Astrocyte (in vitro differentiated cells and primary cell): Measurements from ENCODE around the gene COX19. TPM values are rescaled to one million over a fixed set of nuclear protein-coding genes. Genes with fewer than 3 reads are reported as not detected.

Source experiments
- DNase-seq: peaks from one replicate; pipeline ENCODE4 v3.0.0-alpha.2; 2010; ENCODE audit warnings: low read depth
- FAIRE-seq: peaks from 2 replicates; lab custom pipeline; 2011; peaks lifted over from hg19 to GRCh38; lab: Jason Lieb, UNC
- H2AFZ ChIP-seq: 2 replicates; pipeline ENCODE4 v1.6.0; 2012; ENCODE audit warnings: low read depth, low read length, inconsistent platforms
- H3K27ac ChIP-seq: 2 replicates; pipeline ENCODE4 v1.5.1; 2011; ENCODE audit warnings: low read depth, low read length, inconsistent platforms
- H3K27me3 ChIP-seq: 2 replicates; pipeline ENCODE4 v1.6.0; 2011; ENCODE audit warnings: low read length, inconsistent platforms; ENCODE audit not compliant: insufficient read depth
- H3K36me3 ChIP-seq: 2 replicates; pipeline ENCODE4 v1.5.1; 2011; ENCODE audit warnings: low read length, inconsistent platforms; ENCODE audit not compliant: insufficient read depth
- H3K4me1 ChIP-seq: 2 replicates; pipeline ENCODE4 v1.5.1; 2011; ENCODE audit warnings: low read length, inconsistent platforms; ENCODE audit not compliant: insufficient read depth
- H3K4me2 ChIP-seq: 2 replicates; pipeline ENCODE4 v1.6.0; 2012; ENCODE audit warnings: low read length, inconsistent platforms
- H3K4me3 ChIP-seq: 2 replicates; pipeline ENCODE4 v1.5.1; 2011; ENCODE audit warnings: low read depth, mild to moderate bottlenecking, low read length, inconsistent platforms; ENCODE audit not compliant: insufficient read depth
- H3K79me2 ChIP-seq: 2 replicates; pipeline ENCODE4 v1.6.0; 2012; ENCODE audit warnings: mild to moderate bottlenecking, low read length, inconsistent platforms; ENCODE audit not compliant: insufficient read depth
- H3K9ac ChIP-seq: 2 replicates; pipeline ENCODE4 v1.6.0; 2012; ENCODE audit warnings: mild to moderate bottlenecking, low read length, inconsistent platforms
- H3K9me3 ChIP-seq: 2 replicates; pipeline ENCODE4 v1.5.1; 2012; ENCODE audit warnings: low read depth, mild to moderate bottlenecking, low read length, inconsistent platforms; ENCODE audit not compliant: insufficient read depth
- H4K20me1 ChIP-seq: 2 replicates; pipeline ENCODE4 v1.6.0; 2012; ENCODE audit warnings: low read length, inconsistent platforms; ENCODE audit not compliant: insufficient read depth
- H3K27ac Mint-ChIP-seq: one replicate; pipeline ENCODE4 v1.8.0; 2021; ENCODE audit warnings: mild to moderate bottlenecking, mixed read lengths; ENCODE audit not compliant: unreplicated experiment
- H3K27me3 Mint-ChIP-seq: one replicate; pipeline ENCODE4 v1.8.0; 2021; ENCODE audit warnings: low read depth, mixed read lengths; ENCODE audit not compliant: unreplicated experiment
- H3K36me3 Mint-ChIP-seq: one replicate; pipeline ENCODE4 v1.8.0; 2021; ENCODE audit warnings: low read depth, mixed read lengths; ENCODE audit not compliant: unreplicated experiment
- H3K4me1 Mint-ChIP-seq: one replicate; pipeline ENCODE4 v1.8.0; 2021; ENCODE audit warnings: low read depth, mixed read lengths; ENCODE audit not compliant: unreplicated experiment
- H3K4me3 Mint-ChIP-seq: one replicate; pipeline ENCODE4 v1.8.0; 2021; ENCODE audit warnings: mild to moderate bottlenecking, moderate library complexity, mixed read lengths; ENCODE audit not compliant: unreplicated experiment
- H3K9me3 Mint-ChIP-seq: one replicate; pipeline ENCODE4 v1.8.0; 2021; ENCODE audit warnings: mild to moderate bottlenecking, mixed read lengths; ENCODE audit not compliant: unreplicated experiment
- CTCF ChIP-seq: IDR thresholded peaks from 2 replicates; pipeline ENCODE4 v1.5.1; 2011; ENCODE audit warnings: low read depth, mild to moderate bottlenecking, inconsistent platforms, low read length, moderate library complexity; ENCODE audit not compliant: insufficient read depth
- EZH2 ChIP-seq: IDR thresholded peaks from 2 replicates; pipeline ENCODE4 v1.6.1; 2012; ENCODE audit warnings: mild to moderate bottlenecking, low read length, inconsistent platforms; ENCODE audit not compliant: insufficient read depth
- total RNA-seq: library from RNA; stranded (reverse); gene quantifications from 2 replicates; pipeline ENCODE4 v1.2.1, GENCODE V29; 2021

Gene COX19
- total RNA-seq, 1 donor from 2014 or later, result 13.4 TPM

GRCh38 chr7:918441-919113, 56.8 kb downstream of the COX19 start:
- H3K9ac ChIP-seq, result no peak overlapping the region
- peaks cover 4% of the 10 kb centered on the region for H3K27me3 ChIP-seq
- no peaks in the 10 kb centered on the region for H3K79me2 ChIP-seq
- TF ChIP-seq CTCF (no peak), EZH2 (no peak)
- H3K36me3 ChIP-seq, result no peaks in the 10 kb centered on the region
- Mint-ChIP-seq H3K27ac (no peak overlapping the region), H3K9me3 (peaks cover 1% of the 10 kb centered on the region), H3K36me3 (no peaks in the 10 kb centered on the region), H3K4me3 (no peak overlapping the region), H3K4me1 (peaks cover 10% of the 10 kb centered on the region), H3K27me3 (peaks cover 18% of the 10 kb centered on the region)
- no peaks in the 10 kb centered on the region for H4K20me1 ChIP-seq
- H2AFZ ChIP-seq, result no peak overlapping the region
- H3K4me3 ChIP-seq, result no peak overlapping the region
- no peaks in the 10 kb centered on the region for H3K9me3 ChIP-seq
- peaks cover 11% of the 10 kb centered on the region for H3K4me1 ChIP-seq
- H3K4me2 ChIP-seq, result no peak overlapping the region
- no peak overlapping the region for H3K27ac ChIP-seq
- FAIRE-seq (no peak), DNase-seq (no peak)

GRCh38 chr7:918118-918425, 57.3 kb downstream of the COX19 start:
- no peak overlapping the region for H3K9ac ChIP-seq
- no peak overlapping the region for H3K4me2 ChIP-seq
- DNase-seq (no peak), FAIRE-seq (no peak)
- H3K36me3 ChIP-seq, result no peaks in the 10 kb centered on the region
- no peak overlapping the region for H3K4me3 Mint-ChIP-seq
- peaks cover 18% of the 10 kb centered on the region for H3K27me3 Mint-ChIP-seq
- H3K4me1 Mint-ChIP-seq, result peaks cover 10% of the 10 kb centered on the region
- H3K4me1 ChIP-seq, result peaks cover 6% of the 10 kb centered on the region
- H3K36me3 Mint-ChIP-seq, result no peaks in the 10 kb centered on the region
- H3K27ac Mint-ChIP-seq, result no peak overlapping the region
- no peak overlapping the region for H2AFZ ChIP-seq
- H3K9me3 Mint-ChIP-seq, result peaks cover 1% of the 10 kb centered on the region
- H3K79me2 ChIP-seq, result no peaks in the 10 kb centered on the region
- peaks cover 4% of the 10 kb centered on the region for H3K27me3 ChIP-seq
- no peaks in the 10 kb centered on the region for H3K9me3 ChIP-seq
- H4K20me1 ChIP-seq, result no peaks in the 10 kb centered on the region
- TF ChIP-seq EZH2 (no peak), CTCF (no peak)
- H3K4me3 ChIP-seq, result no peak overlapping the region
- H3K27ac ChIP-seq, result no peak overlapping the region
